HUDEP-2 (cell line): Measurements from ENCODE around the gene NAT8.
"Not testable (repeated sequence)": the region's sequence is repeated elsewhere in the genome, so short reads cannot be mapped to it uniquely, and the experiment has no call there.

Source experiments
- DNase-seq, 76 experiments: peaks; one replicate each; lab custom pipeline; 2025; ENCODE audit not compliant: unreplicated experiment in 76 of 76; lab: John Stamatoyannopoulos, UW

NAT8 gene

GRCh38 chr2:73642338-73643018 lies at the start of gene NAT8:
Gene NAT8, minus strand, starts transcription at chr2:73642422. Its CDS starts 794 bp downstream, at chr2:73641628.
- no peak for DNase-seq

- peak in 11 of 76 experiments; percentile 0 to 22 (median 8) for DNase-seq
Observed at GRCh38 chr2:73690372-73691088, 48.3 kb upstream of the NAT8 start.

- not testable (repeated sequence) for DNase-seq
Observed at GRCh38 chr2:73688494-73688893, 46.3 kb upstream of the NAT8 start.

GRCh38 chr2:73685764-73686438 lies 43.7 kb upstream of the NAT8 start:
- DNase-seq: no peak

GRCh38 chr2:73684905-73685304 lies 42.7 kb upstream of the NAT8 start:
- not testable (repeated sequence) for DNase-seq

GRCh38 chr2:73684325-73684724 lies 42.1 kb upstream of the NAT8 start:
- DNase-seq: not testable (repeated sequence)

- peak in 19 of 76 experiments; percentile 1 to 37 (median 16) for DNase-seq
Observed at GRCh38 chr2:73679951-73680571, 37.8 kb upstream of the NAT8 start.

- DNase-seq: not testable (repeated sequence)
Observed at GRCh38 chr2:73679237-73679636, 37.0 kb upstream of the NAT8 start.

GRCh38 chr2:73678008-73678407 lies 35.8 kb upstream of the NAT8 start:
- DNase-seq: not testable (repeated sequence)

GRCh38 chr2:73676211-73676610 lies 34.0 kb upstream of the NAT8 start:
- not testable (repeated sequence) for DNase-seq

- DNase-seq: not testable (repeated sequence)
Observed at GRCh38 chr2:73674696-73675157, 32.5 kb upstream of the NAT8 start.

GRCh38 chr2:73669976-73670375 lies 27.8 kb upstream of the NAT8 start:
- not testable (repeated sequence) for DNase-seq

- not testable (repeated sequence) for DNase-seq
Observed at GRCh38 chr2:73667239-73667638, 25.0 kb upstream of the NAT8 start.

- no peak for DNase-seq
Observed at GRCh38 chr2:73654175-73654574, 12.0 kb upstream of the NAT8 start.

GRCh38 chr2:73652348-73652747 lies 10.1 kb upstream of the NAT8 start:
- no peak for DNase-seq

- DNase-seq: no peak
Observed at GRCh38 chr2:73651591-73652230, 9.5 kb upstream of the NAT8 start.

- not testable (repeated sequence) for DNase-seq
Observed at GRCh38 chr2:73647690-73648089, 5.5 kb upstream of the NAT8 start.

GRCh38 chr2:73641767-73642062 lies 507 bp downstream of the NAT8 start:
- DNase-seq: no peak

- no peak for DNase-seq
Observed at GRCh38 chr2:73640946-73641766, 1.1 kb downstream of the NAT8 start.

GRCh38 chr2:73640511-73640911 lies 1.7 kb downstream of the NAT8 start:
- DNase-seq: no peak
